Measurements from ENCODE around the gene CADPS. TPM values are rescaled to one million over a fixed set of nuclear protein-coding genes. Genes with fewer than 3 reads are reported as not detected.

Gene CADPS
- total RNA-seq, 1 experiment from 2014 or later: 7.0 TPM

GRCh38 chr3:62873761-62874710 lies 1.2 kb downstream of the CADPS start (continued):
- TF ChIP-seq ARID4B (CRISPR knock-in tag; IDR thresholded peaks at IDR 0.05; ENCODE audit: borderline replicate concordance) (peak; percentile 87), ESRRA (CRISPR knock-in tag; IDR thresholded peaks at IDR 0.05; ENCODE audit: borderline replicate concordance) (peak; percentile 27; the same call in 1 of the 2 replicates), NR1H2 (CRISPR knock-in tag; IDR thresholded peaks at IDR 0.05) (no peak), ZBTB21 (CRISPR knock-in tag; IDR thresholded peaks at IDR 0.05; ENCODE audit: borderline replicate concordance) (no peak), SMAD4 (CRISPR knock-in tag; IDR thresholded peaks at IDR 0.05) (peak; percentile 36; the same call in 1 of the 2 replicates), PRRX2 (CRISPR knock-in tag; IDR thresholded peaks at IDR 0.05) (no peak), USF1 (CRISPR knock-in tag; IDR thresholded peaks at IDR 0.05) (peak; percentile 87)
- TF ChIP-seq, protein P1, sequence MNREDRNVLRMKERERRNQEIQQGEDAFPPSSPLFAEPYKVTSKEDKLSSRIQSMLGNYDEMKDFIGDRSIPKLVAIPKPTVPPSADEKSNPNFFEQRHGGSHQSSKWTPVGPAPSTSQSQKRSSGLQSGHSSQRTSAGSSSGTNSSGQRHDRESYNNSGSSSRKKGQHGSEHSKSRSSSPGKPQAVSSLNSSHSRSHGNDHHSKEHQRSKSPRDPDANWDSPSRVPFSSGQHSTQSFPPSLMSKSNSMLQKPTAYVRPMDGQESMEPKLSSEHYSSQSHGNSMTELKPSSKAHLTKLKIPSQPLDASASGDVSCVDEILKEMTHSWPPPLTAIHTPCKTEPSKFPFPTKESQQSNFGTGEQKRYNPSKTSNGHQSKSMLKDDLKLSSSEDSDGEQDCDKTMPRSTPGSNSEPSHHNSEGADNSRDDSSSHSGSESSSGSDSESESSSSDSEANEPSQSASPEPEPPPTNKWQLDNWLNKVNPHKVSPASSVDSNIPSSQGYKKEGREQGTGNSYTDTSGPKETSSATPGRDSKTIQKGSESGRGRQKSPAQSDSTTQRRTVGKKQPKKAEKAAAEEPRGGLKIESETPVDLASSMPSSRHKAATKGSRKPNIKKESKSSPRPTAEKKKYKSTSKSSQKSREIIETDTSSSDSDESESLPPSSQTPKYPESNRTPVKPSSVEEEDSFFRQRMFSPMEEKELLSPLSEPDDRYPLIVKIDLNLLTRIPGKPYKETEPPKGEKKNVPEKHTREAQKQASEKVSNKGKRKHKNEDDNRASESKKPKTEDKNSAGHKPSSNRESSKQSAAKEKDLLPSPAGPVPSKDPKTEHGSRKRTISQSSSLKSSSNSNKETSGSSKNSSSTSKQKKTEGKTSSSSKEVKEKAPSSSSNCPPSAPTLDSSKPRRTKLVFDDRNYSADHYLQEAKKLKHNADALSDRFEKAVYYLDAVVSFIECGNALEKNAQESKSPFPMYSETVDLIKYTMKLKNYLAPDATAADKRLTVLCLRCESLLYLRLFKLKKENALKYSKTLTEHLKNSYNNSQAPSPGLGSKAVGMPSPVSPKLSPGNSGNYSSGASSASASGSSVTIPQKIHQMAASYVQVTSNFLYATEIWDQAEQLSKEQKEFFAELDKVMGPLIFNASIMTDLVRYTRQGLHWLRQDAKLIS (CRISPR knock-in tag; IDR thresholded peaks at IDR 0.05; ENCODE audit: borderline replicate concordance): 0 out of 2 replicates have a peak, but pooled peaks have one; percentile 48

DNA sequence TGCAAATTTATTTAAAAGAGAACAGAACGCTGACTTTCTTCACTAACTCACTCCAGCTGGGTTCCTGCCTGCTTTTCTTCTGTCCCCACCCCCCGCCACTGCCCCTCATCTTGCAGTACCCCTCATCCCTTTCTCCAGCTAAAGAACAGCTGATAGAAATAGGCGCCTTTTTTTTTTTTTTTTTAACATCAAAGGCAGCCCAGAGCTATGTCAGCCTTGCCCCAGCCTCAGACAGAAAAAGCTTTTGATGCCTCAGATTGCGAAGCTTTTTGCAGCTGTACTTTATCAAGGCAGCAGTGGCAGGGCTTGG lies 1.8 kb downstream of the CADPS start:
- Mint-ChIP-seq H3K27me3 (ENCODE audit: low read depth) (peaks cover 4% of the 10 kb centered on the region; the same call in 1 of the 2 replicates), H3K4me1 (peaks cover 16% of the 10 kb centered on the region), H3K9me3 (no peaks in the 10 kb centered on the region), H3K27ac (peak overlapping the region; percentile 85; the same call in 1 of the 2 replicates), H3K36me3 (no peaks in the 10 kb centered on the region), H3K4me3 (peak overlapping the region; percentile 78)
- TF ChIP-seq, protein P2, sequence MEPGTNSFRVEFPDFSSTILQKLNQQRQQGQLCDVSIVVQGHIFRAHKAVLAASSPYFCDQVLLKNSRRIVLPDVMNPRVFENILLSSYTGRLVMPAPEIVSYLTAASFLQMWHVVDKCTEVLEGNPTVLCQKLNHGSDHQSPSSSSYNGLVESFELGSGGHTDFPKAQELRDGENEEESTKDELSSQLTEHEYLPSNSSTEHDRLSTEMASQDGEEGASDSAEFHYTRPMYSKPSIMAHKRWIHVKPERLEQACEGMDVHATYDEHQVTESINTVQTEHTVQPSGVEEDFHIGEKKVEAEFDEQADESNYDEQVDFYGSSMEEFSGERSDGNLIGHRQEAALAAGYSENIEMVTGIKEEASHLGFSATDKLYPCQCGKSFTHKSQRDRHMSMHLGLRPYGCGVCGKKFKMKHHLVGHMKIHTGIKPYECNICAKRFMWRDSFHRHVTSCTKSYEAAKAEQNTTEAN (CRISPR knock-in tag; IDR thresholded peaks at IDR 0.05): no peak
- TF ChIP-seq SP1 (CRISPR knock-in tag; conservative IDR thresholded peaks at IDR 0.05) (no peak), ATF1 (CRISPR knock-in tag; IDR thresholded peaks at IDR 0.05) (no peak), ZNF396 (CRISPR knock-in tag; IDR thresholded peaks at IDR 0.05; ENCODE audit: borderline replicate concordance) (no peak), RORB (CRISPR knock-in tag; IDR thresholded peaks at IDR 0.05) (no peak), ATF2 (CRISPR knock-in tag; IDR thresholded peaks at IDR 0.05; ENCODE audit: borderline replicate concordance, low read depth) (no peak), ERG (CRISPR knock-in tag; IDR thresholded peaks at IDR 0.05) (no peak), TEAD1 (CRISPR knock-in tag; IDR thresholded peaks at IDR 0.05) (no peak)
- TF ChIP-seq, protein P3, sequence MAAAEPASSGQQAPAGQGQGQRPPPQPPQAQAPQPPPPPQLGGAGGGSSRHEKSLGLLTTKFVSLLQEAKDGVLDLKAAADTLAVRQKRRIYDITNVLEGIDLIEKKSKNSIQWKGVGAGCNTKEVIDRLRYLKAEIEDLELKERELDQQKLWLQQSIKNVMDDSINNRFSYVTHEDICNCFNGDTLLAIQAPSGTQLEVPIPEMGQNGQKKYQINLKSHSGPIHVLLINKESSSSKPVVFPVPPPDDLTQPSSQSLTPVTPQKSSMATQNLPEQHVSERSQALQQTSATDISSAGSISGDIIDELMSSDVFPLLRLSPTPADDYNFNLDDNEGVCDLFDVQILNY (CRISPR knock-in tag; IDR thresholded peaks at IDR 0.05): no peak
- TF ChIP-seq, protein P4, sequence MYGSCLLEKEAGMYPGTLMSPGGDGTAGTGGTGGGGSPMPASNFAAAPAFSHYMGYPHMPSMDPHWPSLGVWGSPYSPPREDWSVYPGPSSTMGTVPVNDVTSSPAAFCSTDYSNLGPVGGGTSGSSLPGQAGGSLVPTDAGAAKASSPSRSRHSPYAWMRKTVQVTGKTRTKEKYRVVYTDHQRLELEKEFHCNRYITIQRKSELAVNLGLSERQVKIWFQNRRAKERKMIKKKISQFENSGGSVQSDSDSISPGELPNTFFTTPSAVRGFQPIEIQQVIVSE (CRISPR knock-in tag; IDR thresholded peaks at IDR 0.05; ENCODE audit: borderline replicate concordance): no peak
- DNase-seq (ENCODE audit: low spot score) (no peak), ATAC-seq (no peak)
- CTCF ChIA-PET: interaction anchor here (0.6 to 3.9 kb wide), 46 partner anchors 9 to 460 kb away, joined by 3 to 77 read pairs (median 4); no protein-coding TSS in a partner anchor
- POLR2A ChIA-PET: interaction anchor here (0.6 to 1.9 kb wide), 10 partner anchors 10 to 351 kb away, joined by 3 to 8 read pairs (median 4); no protein-coding TSS in a partner anchor
